Lung (tissue), 12 donors: Measurements from ENCODE around the gene EPB41L2. TPM values are rescaled to one million over a fixed set of nuclear protein-coding genes. Genes with fewer than 3 reads are reported as not detected.
"Not testable (repeated sequence)": the region's sequence is repeated elsewhere in the genome, so short reads cannot be mapped to it uniquely, and the experiment has no call there.

Experiments used
- ATAC-seq: fragments of 200-7000 bp; cut with Tn5 transposase; one replicate; pipeline ENCODE4 v1.9.1; 2020; ENCODE audit warnings: moderate number of reproducible peaks; ENCODE audit not compliant: insufficient read depth, low FRiP score
- DNase-seq, 3 donors: peaks; one replicate each; pipeline ENCODE4 v3.0.0-alpha.2; 2013 to 2017
- H3K27ac ChIP-seq, 2 donors: one replicate each; pipeline ENCODE4 v1.5.1; 2013; ENCODE audit warnings: mild to moderate bottlenecking in 2 of 2, moderate library complexity in 2 of 2, control low read depth in 1 of 2, inconsistent platforms in 1 of 2, low read depth in 1 of 2, low read length in 1 of 2
- H3K27me3 ChIP-seq, 3 donors: one replicate each; pipeline ENCODE4 v1.5.1; 2013; ENCODE audit warnings: low read length in 2 of 3; ENCODE audit not compliant: control insufficient read depth in 3 of 3, insufficient read depth in 3 of 3
- H3K36me3 ChIP-seq, 4 donors: one replicate each; pipeline ENCODE4 v1.5.1; 2013; ENCODE audit warnings: low read length in 4 of 4, mild to moderate bottlenecking in 1 of 4, moderate library complexity in 1 of 4; ENCODE audit not compliant: control insufficient read depth in 4 of 4, insufficient read depth in 4 of 4
- H3K4me1 ChIP-seq, 5 donors: one replicate each; pipeline ENCODE4 v1.5.1; 2013; ENCODE audit warnings: low read length in 5 of 5, mild to moderate bottlenecking in 2 of 5, moderate library complexity in 1 of 5; ENCODE audit not compliant: control insufficient read depth in 5 of 5, insufficient read depth in 5 of 5
- H3K4me3 ChIP-seq: one replicate; pipeline ENCODE4 v1.5.1; 2013; ENCODE audit warnings: mild to moderate bottlenecking, control low read depth, moderate library complexity
- H3K9ac ChIP-seq, 2 donors: one replicate each; pipeline ENCODE4 v1.5.1; 2013; ENCODE audit warnings: low read length in 2 of 2, control low read depth in 1 of 2; ENCODE audit not compliant: insufficient read depth in 1 of 2
- H3K9me3 ChIP-seq, 4 donors: one replicate each; pipeline ENCODE4 v1.5.1; 2013; ENCODE audit warnings: low read length in 3 of 4, mild to moderate bottlenecking in 1 of 4, moderate library complexity in 1 of 4; ENCODE audit not compliant: control insufficient read depth in 4 of 4, insufficient read depth in 3 of 4
- WGBS, 2 donors: extraction: QIAGEN DNeasy Blood & Tissue Kit; methylation state at CpG; one replicate each; pipeline ENCODE4 v1.1.7; 2013; 5-methylcytosine and 5-hydroxymethylcytosine counted together
- polyA plus RNA-seq, 2 donors: library from polyadenylated mRNA; stranded (reverse); fragments of 200-250 nt; gene quantifications; one replicate each; pipeline ENCODE4 v1.2.1, GENCODE V29; 2013
- total RNA-seq, 2 donors: library from RNA; depleted of rRNA in 1 of 2; stranded (reverse); fragments of >200 nt in 1 of 2; gene quantifications; one replicate each; pipeline ENCODE4 v1.2.1, GENCODE V29; 2014 to 2021
- TF ChIP-seq, protein P1 (sequence below): IDR thresholded peaks from 2 replicates; pipeline ENCODE4 v1.5.1; 2012; ENCODE audit warnings: mild to moderate bottlenecking; ENCODE audit errors: control extremely low read depth, extremely low read depth
- donor health status: control.
- donor health status: control.
- donor health status: Bipolar disorder and iron deficiency.
- donor health status: healthy.
- donor health status: DM: yes; HTN: yes; CAD: no.

The EPB41L2 gene
- total and polyA plus RNA-seq, 4 donors: 21.9 to 265 (median 52.7) TPM

DNA sequence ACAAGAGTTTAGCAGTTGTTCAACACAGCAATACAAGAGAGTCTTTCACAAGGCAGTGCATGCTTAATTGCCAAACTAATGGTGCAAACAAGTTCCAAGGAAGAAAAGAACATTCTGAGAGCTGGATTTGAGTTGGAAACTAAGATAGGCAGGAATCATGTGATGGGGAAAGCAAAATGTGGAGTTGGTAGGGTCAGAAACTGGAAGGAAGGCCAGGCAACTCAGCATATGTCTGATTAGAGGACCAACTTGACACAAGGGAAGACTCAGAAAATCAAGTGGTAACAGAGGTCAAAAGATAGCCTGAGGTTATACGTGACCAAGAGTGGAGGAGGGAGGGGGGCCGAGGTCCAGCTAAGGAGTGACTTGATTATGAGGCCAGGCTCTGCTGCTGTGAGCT lies 118.6 kb downstream of the EPB41L2 start:
- Histone ChIP-seq H3K27me3 (no peaks in the 10 kb centered on the region), H3K9ac (no peak overlapping the region), H3K4me1 (peaks cover 0 to 16% (median 5%) of the 10 kb centered on the region in 5 donors), H3K36me3 (peaks cover 0 to 5% (median 1%) of the 10 kb centered on the region in 4 donors), H3K4me3 (no peak overlapping the region), H3K27ac (peak overlapping the region in 1 of 2 donors; percentile 6), H3K9me3 (no peaks in the 10 kb centered on the region)
- TF ChIP-seq, protein P1, sequence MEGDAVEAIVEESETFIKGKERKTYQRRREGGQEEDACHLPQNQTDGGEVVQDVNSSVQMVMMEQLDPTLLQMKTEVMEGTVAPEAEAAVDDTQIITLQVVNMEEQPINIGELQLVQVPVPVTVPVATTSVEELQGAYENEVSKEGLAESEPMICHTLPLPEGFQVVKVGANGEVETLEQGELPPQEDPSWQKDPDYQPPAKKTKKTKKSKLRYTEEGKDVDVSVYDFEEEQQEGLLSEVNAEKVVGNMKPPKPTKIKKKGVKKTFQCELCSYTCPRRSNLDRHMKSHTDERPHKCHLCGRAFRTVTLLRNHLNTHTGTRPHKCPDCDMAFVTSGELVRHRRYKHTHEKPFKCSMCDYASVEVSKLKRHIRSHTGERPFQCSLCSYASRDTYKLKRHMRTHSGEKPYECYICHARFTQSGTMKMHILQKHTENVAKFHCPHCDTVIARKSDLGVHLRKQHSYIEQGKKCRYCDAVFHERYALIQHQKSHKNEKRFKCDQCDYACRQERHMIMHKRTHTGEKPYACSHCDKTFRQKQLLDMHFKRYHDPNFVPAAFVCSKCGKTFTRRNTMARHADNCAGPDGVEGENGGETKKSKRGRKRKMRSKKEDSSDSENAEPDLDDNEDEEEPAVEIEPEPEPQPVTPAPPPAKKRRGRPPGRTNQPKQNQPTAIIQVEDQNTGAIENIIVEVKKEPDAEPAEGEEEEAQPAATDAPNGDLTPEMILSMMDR: no peak
- WGBS, 2 donors: 75 to 89% methylated on average over 2 of the region's 2 CpGs
- DNase-seq (no peak), ATAC-seq (no peak)

DNA sequence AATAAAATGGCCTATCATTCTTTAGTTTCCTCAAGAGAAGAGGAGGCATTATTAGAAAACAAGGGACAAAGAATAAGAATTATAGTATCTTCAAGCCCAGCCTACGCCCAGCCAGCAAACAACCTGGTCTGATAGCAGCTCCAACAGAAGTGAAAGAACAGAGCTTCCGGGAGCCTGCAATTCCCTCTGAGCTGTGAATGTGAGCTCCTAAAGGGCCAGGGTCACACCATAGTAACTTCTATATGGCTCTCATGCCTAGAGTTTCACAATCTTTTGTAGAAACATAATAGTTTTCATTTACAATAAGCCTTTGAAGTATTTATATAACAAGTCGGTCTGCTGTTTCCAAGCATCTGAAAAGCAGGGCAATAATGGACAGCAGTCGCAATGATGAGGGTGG lies 119.3 kb downstream of the EPB41L2 start:
- no peaks in the 10 kb centered on the region for H3K9me3 ChIP-seq
- no peak for DNase-seq
- WGBS, 2 donors: 55 to 74% methylated on average over 4 of the region's 4 CpGs
- no peak overlapping the region for H3K27ac ChIP-seq
- no peak overlapping the region for H3K9ac ChIP-seq
- H3K4me3 ChIP-seq: no peak overlapping the region
- TF ChIP-seq, protein P1: no peak
- peaks cover 0 to 16% (median 5%) of the 10 kb centered on the region in 5 donors for H3K4me1 ChIP-seq
- ATAC-seq: no peak
- H3K27me3 ChIP-seq: no peaks in the 10 kb centered on the region
- H3K36me3 ChIP-seq: peaks cover 0 to 5% (median 1%) of the 10 kb centered on the region in 4 donors

DNA sequence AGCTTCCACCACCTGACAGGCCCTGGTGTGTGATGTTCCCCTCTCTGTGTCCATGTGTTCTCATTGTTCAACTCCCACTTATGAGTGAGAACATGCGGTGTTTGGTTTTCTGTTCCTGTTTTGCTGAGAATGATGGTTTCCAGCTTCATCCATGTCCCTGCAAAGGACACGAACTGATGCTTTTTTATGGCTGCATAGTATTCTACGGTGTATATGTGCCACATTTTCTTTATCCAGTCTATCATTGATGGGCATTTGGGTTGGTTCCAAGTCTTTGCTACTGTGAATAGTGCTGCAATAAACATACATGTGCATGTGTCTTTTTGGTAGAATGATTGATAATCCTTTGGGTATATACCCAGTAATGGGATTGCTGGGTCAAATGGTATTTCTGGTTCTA lies 120.3 kb downstream of the EPB41L2 start:
- 97 to 98% methylated on average over 3 of the region's 3 CpGs for WGBS, 2 donors
- ATAC-seq: not testable (repeated sequence)

DNA sequence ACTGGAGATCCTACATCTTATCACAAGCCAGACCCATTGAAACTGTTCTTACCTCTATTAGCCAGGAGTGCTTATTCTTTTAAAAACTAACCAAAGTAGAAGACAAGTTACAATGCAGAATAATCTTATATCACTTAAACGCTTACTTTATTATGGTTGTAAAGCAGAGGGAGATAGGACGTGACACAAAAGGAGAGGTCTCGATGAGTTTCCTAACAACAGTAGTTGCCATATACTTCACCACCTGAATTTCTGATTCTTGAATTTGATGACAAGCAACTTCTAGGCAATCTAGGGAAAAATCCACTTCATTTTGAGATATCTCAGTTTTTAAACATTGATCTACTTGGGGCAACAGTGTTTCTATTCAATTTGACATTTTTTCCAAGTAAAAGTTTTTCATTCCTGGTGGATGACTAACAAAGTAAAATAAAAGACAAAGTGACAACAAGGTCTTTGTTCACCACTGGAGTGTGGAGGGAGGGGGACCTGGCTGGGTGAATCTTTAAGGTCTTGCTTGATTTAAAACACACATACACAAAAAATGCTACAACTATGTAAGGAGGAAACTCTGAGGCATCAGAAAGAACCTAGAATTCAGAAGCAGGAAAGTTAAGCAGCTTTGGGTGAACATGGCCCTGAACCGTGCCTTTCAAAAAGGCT lies 125.0 kb downstream of the EPB41L2 start:
- no peaks in the 10 kb centered on the region for H3K27me3 ChIP-seq
- H3K4me3 ChIP-seq: no peak overlapping the region
- no peaks in the 10 kb centered on the region for H3K9me3 ChIP-seq
- no peak overlapping the region for H3K9ac ChIP-seq
- ATAC-seq: no peak
- H3K36me3 ChIP-seq: peaks cover 0 to 4% (median 0%) of the 10 kb centered on the region in 4 donors
- WGBS, 2 donors: 93 to 97% methylated on average over 4 of the region's 4 CpGs
- H3K27ac ChIP-seq: no peak overlapping the region
- TF ChIP-seq, protein P1: no peak
- DNase-seq: no peak
- H3K4me1 ChIP-seq: peaks cover 2 to 34% (median 10%) of the 10 kb centered on the region in 5 donors

More for the DNA sequence above, 120.3 kb downstream of the EPB41L2 start:
- not testable (repeated sequence) for H3K27ac ChIP-seq, H3K9ac ChIP-seq, H3K9me3 ChIP-seq, H3K4me3 ChIP-seq, H3K36me3 ChIP-seq, DNase-seq, H3K27me3 ChIP-seq
- H3K4me1 ChIP-seq: peaks cover 0 to 16% (median 5%) of the 10 kb centered on the region in 5 donors
